HAP-1 (cell line): Measurements from ENCODE around the gene SCLY.

Experiments
- DNase-seq, 2 experiments: peaks; one replicate each; pipeline ENCODE4 v3.0.0-alpha.2; 2016 to 2020; ENCODE audit warnings: low spot score in 2 of 2
- H3K27me3 ChIP-seq: fragments of 250-450 bp; sonication (Bioruptor Pico); 2 replicates; pipeline ENCODE4 v1.5.1; 2020; ENCODE audit warnings: low read depth, mild to moderate bottlenecking, moderate library complexity
- H3K36me3 ChIP-seq: fragments of 250-450 bp; sonication (Bioruptor Pico); replicated peaks from 2 replicates; pipeline ENCODE4 v1.5.1; 2020; ENCODE audit warnings: mild to moderate bottlenecking
- H3K4me1 ChIP-seq: fragments of 250-450 bp; sonication (Bioruptor Pico); 2 replicates; pipeline ENCODE4 v1.5.1; 2020; ENCODE audit warnings: mild to moderate bottlenecking
- H3K4me3 ChIP-seq: fragments of 250-450 bp; sonication (Bioruptor Pico); 2 replicates; pipeline ENCODE4 v1.5.1; 2020; ENCODE audit warnings: mild to moderate bottlenecking, moderate library complexity
- H3K9me3 ChIP-seq: fragments of 250-450 bp; sonication (Bioruptor Pico); 2 replicates; pipeline ENCODE4 v1.5.1; 2020; ENCODE audit warnings: mild to moderate bottlenecking, moderate library complexity
- in situ Hi-C: fragments of 300-500 bp; cut with MboI; formaldehyde crosslinking; loops from 3 replicates; pipeline ENCODE4 v1.14.3; 2020; ENCODE audit warnings: low sequenced_read_pairs, inconsistent platforms, mixed read lengths

Gene SCLY

GRCh38 chr2:238139196-238140039 lies 78.6 kb downstream of the SCLY start:
- H3K4me3 ChIP-seq, result no peak overlapping the region
- no peaks in the 10 kb centered on the region for H3K27me3 ChIP-seq
- peak; percentile 12 to 71 for DNase-seq
- in situ Hi-C loops, result no loop called here
- H3K9me3 ChIP-seq, result no peaks in the 10 kb centered on the region
- H3K36me3 ChIP-seq, result no peaks in the 10 kb centered on the region
- H3K4me1 ChIP-seq, result no peaks in the 10 kb centered on the region

DNA sequence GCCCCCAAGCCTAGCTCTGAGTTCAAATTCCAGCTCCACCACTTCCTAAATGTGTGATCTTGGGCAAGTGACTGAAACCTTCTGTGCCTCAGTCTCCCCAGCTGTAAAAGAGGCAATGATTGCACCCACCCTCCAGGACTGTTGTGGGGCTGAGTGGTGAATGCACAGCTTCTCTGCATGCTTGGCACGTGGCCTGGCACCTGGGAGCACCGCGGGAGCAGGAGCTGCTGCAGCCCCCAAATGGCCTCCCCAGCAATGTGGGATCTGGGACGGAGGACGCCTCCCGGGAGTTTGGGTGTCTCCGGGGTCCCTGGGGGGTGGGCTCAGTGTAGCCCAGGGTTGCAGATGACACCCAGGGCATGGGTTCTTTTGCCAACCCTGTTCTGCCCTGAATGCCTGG lies 79.2 kb downstream of the SCLY start:
- in situ Hi-C loops, result no loop called here
- H3K4me3 ChIP-seq, result no peak overlapping the region
- H3K4me1 ChIP-seq, result no peaks in the 10 kb centered on the region
- DNase-seq, result no peak
- H3K27me3 ChIP-seq, result no peaks in the 10 kb centered on the region
- H3K9me3 ChIP-seq, result no peaks in the 10 kb centered on the region
- no peaks in the 10 kb centered on the region for H3K36me3 ChIP-seq

- Histone ChIP-seq H3K27me3 (no peaks in the 10 kb centered on the region), H3K9me3 (no peaks in the 10 kb centered on the region), H3K36me3 (no peaks in the 10 kb centered on the region), H3K4me3 (no peak overlapping the region), H3K4me1 (no peaks in the 10 kb centered on the region)
- in situ Hi-C loops, result no loop called here
- DNase-seq, result no peak
Measured at GRCh38 chr2:238140721-238141540, 80.1 kb downstream of the SCLY start.

DNA sequence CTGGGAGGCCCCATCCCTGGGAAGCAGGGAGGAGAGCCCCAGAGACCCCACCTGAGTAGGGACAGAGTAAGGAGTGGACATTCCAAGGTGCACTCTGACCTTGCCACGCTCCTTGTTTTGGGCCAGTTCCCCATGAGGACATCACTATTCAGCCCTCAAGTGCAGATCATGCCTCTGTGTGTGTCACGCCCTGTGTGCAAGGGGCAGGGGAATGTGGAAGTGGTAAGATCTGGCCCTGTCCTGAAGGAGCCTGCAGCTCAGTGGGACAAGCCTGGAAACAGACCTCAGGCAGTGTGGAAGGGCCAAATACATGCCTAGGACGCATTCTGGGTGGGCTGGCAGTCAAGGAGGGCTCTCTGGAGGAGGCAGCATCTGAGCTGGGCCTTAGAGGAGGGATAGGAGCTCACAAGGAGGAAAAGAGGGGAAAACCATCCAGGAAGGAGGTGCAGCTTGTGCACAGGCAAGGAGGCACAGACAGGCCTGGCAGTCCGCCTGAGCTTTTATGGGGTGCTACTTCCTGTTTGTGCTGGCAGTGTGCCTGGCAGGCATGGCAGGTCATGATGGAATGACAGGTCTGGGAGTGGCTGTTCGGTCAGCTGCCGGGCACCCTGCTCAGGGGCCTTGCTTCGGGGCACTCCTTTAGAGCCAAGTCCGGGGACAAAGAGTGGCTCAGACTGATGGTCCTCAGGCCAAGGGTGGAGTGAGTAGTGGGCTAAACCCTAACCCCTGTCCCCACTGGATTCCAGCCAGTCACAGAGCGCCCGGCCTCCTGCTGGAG lies 80.9 kb downstream of the SCLY start:
- Histone ChIP-seq H3K4me3 (no peak overlapping the region), H3K4me1 (no peaks in the 10 kb centered on the region), H3K27me3 (no peaks in the 10 kb centered on the region), H3K36me3 (no peaks in the 10 kb centered on the region), H3K9me3 (no peaks in the 10 kb centered on the region)
- no peak for DNase-seq
- in situ Hi-C loops, result no loop called here

GRCh38 chr2:238142382-238143205 lies 81.8 kb downstream of the SCLY start:
- Histone ChIP-seq H3K9me3 (no peaks in the 10 kb centered on the region), H3K36me3 (no peaks in the 10 kb centered on the region), H3K27me3 (no peaks in the 10 kb centered on the region), H3K4me1 (no peaks in the 10 kb centered on the region), H3K4me3 (no peak overlapping the region)
- DNase-seq, result no peak
- in situ Hi-C loops, result no loop called here

DNA sequence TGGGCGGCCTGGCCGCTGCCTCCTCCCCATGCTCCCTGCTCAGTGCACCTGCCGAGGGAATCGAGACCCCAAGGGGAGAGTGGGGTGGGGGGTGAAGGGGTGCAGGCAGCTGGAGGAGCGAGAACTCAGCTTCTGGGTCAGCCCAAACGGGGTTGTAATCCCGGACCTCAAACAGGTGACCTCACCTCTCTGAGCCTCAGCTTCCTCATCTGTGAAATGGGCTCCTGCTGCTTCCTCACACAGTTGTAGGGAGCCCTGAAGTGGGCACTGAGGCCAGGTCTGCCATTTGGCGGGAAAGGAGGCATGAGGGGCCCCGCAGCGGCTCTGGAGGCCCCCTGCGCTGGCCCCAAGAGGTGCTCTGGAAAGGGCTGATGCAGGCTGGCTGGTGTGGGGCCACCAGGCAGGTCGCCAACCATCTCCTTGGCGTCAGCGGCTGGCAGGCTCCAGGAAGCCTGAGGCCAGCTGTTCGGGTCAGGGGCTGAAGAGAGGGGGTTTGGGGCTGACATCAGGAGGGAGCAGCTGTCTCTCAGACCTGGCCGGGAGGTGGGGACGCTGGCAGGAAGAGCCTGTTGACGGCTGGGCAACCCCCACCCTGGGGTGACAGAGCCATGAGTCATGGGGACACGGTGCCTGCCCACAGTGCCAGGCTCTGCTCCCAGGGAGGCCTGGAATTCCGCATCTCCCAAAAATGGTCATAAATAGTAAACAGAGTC lies 82.6 kb downstream of the SCLY start:
- no peaks in the 10 kb centered on the region for H3K36me3 ChIP-seq
- no peak overlapping the region for H3K4me3 ChIP-seq
- H3K4me1 ChIP-seq, result no peaks in the 10 kb centered on the region
- DNase-seq, result no peak
- no peaks in the 10 kb centered on the region for H3K9me3 ChIP-seq
- in situ Hi-C loops, result no loop called here
- H3K27me3 ChIP-seq, result no peaks in the 10 kb centered on the region

GRCh38 chr2:238144262-238144661 lies 83.5 kb downstream of the SCLY start:
- Histone ChIP-seq H3K4me3 (no peak overlapping the region), H3K27me3 (no peaks in the 10 kb centered on the region), H3K36me3 (no peaks in the 10 kb centered on the region), H3K9me3 (no peaks in the 10 kb centered on the region), H3K4me1 (no peaks in the 10 kb centered on the region)
- DNase-seq, result no peak
- in situ Hi-C loops, result no loop called here

GRCh38 chr2:238145046-238145445 lies 84.2 kb downstream of the SCLY start:
- Histone ChIP-seq H3K4me1 (no peaks in the 10 kb centered on the region), H3K9me3 (no peaks in the 10 kb centered on the region), H3K27me3 (no peaks in the 10 kb centered on the region), H3K36me3 (no peaks in the 10 kb centered on the region), H3K4me3 (no peak overlapping the region)
- DNase-seq, result no peak
- in situ Hi-C loops, result no loop called here

DNA sequence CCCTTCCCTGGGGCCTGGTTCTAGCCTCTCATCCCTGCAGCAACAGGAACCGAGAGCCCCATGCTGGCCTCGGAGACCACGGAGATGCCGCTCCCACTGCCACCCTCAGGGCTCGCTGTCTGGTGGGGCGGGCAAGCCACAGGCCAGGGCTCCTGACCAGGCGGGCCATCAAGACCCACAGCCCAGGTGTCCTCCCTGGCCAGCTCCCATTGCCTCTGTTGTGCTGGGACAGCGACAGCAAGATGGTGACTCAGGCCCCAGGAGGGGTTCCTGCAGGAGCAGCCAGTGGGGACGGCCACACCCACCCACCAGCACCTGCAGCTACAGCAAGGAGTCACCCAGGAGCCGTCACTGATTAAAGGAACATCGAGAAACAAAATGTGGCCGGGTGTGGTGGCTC lies 85.0 kb downstream of the SCLY start:
- no peaks in the 10 kb centered on the region for H3K27me3 ChIP-seq
- H3K4me1 ChIP-seq, result no peaks in the 10 kb centered on the region
- in situ Hi-C loops, result no loop called here
- H3K4me3 ChIP-seq, result no peak overlapping the region
- DNase-seq, result no peak
- H3K36me3 ChIP-seq, result no peaks in the 10 kb centered on the region
- H3K9me3 ChIP-seq, result no peaks in the 10 kb centered on the region

- Histone ChIP-seq H3K4me3 (no peak overlapping the region), H3K4me1 (no peaks in the 10 kb centered on the region), H3K27me3 (no peaks in the 10 kb centered on the region), H3K36me3 (no peaks in the 10 kb centered on the region), H3K9me3 (no peaks in the 10 kb centered on the region)
- in situ Hi-C loops, result no loop called here
- DNase-seq, result no peak
Measured at GRCh38 chr2:238146884-238147544, 86.2 kb downstream of the SCLY start.

GRCh38 chr2:238148981-238149380 lies 88.2 kb downstream of the SCLY start:
- no peaks in the 10 kb centered on the region for H3K36me3 ChIP-seq
- in situ Hi-C loops, result no loop called here
- no peak for DNase-seq
- H3K4me1 ChIP-seq, result no peaks in the 10 kb centered on the region
- no peaks in the 10 kb centered on the region for H3K27me3 ChIP-seq
- H3K4me3 ChIP-seq, result no peak overlapping the region
- H3K9me3 ChIP-seq, result no peaks in the 10 kb centered on the region
